Fibroblast of gingiva (primary cell): ENCODE data around the gene CFDP1.
A peak's percentile ranks its signal among the peaks of the same experiment; 100 is the strongest.

ENCODE experiments used
- DNase-seq: peaks from one replicate; pipeline ENCODE4 v3.0.0-alpha.2; 2011; ENCODE audit warnings: low read depth

Gene CFDP1

DNA sequence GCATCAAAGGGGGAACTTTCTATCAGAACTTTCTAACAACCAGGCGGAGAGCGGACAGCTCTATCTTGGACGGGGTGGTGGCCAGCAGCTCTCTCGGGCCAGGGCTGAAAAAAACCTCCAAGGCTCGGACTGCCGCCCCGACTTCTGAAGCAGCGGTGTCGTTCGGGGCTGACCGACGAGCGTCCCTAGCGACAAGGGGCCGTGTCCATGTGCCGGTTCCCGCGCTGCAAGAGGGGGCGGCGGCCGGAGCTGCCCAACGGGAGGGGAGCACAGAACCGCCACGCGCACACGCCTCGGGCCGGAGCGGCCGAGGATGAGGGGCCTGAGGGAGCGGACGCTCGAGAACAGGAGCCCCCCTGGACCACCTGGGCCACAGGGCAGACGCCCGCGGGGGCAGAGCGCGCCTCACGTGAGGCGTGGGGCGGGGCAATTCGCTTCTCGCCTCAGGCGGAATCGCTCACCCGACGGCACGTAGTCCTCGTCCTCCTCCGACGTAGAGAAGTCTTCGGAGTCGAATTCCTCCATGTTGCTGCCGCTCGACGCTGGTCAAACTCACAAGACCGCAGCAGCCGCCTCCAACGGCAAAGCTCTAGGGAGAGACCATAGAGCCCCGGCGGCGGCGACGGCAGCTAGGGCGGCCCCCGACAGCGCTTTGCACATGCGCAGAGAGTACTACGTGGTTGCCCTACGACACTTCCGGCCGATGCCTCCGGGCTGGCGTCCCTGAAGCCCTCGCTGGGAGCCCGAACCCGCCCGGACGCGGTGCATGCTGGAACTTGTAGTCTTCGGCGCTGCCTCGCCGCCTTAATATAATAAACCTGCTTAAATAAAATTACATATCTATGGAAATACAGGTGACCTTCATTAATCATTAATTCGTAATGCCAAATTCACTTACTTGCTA is at the start of gene CFDP1:
Gene CFDP1 (minus strand): TSS at position 676 of the 904 bp plus-strand sequence. CDS start 151 bp downstream, at position 525.
- peak; percentile 92 for DNase-seq

DNA sequence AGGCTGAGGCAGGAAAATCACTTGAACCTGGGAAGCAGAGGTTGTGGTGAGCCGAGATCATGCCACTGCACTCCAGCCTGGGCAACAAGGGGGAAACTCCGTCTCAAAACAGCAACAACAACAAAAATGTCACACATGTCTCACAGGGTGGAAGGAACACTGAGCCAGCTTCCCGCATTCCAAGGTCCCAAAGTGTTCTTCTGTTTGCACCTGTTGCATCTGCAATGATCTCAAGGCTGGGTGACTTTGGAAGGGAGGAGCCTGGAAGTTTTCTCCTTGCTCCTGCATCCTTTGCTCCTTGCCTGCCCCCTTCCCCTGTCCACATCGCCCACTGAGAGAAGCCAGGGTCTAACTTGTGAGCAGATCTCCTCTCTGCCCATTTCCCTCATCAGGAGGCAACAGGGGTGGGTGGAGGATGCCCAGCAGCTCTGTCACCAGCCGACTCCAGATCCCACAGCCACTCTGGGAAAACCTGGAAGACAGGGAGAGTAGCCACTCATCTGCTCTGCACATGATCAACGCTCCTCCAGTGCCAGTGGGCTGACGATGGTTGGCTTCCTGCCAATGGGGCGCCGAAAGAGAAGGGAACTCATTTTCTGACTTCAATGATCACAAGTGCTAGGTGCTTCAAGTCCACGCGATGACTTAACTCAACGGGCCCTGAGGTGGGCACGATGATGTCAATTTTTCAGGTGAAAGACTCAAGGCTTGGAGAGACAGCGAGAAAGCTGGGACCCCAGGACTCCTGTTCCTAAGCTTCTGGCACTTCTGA is 49.3 kb upstream of the CFDP1 start:
- DNase-seq, result no peak

DNA sequence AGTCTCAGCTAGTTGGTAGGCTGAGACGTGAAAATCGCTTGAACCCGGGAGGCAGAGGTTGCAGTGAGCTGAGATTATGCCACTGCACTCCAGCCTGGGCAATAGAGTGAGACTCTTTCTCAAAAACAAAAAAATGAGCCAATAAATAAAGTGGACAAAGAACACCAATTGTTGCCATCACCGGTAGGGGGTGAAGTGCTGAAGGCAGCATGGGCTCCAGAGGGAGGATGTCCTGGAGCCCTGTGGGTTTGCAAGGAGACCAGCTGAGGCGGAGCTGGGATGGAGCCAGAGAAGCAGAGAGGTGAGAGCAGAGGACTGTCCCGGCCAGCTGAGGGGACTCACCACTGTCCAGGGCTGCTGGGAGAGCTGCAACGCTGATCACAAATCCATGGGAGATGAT is 48.2 kb upstream of the CFDP1 start:
- no peak for DNase-seq

DNA sequence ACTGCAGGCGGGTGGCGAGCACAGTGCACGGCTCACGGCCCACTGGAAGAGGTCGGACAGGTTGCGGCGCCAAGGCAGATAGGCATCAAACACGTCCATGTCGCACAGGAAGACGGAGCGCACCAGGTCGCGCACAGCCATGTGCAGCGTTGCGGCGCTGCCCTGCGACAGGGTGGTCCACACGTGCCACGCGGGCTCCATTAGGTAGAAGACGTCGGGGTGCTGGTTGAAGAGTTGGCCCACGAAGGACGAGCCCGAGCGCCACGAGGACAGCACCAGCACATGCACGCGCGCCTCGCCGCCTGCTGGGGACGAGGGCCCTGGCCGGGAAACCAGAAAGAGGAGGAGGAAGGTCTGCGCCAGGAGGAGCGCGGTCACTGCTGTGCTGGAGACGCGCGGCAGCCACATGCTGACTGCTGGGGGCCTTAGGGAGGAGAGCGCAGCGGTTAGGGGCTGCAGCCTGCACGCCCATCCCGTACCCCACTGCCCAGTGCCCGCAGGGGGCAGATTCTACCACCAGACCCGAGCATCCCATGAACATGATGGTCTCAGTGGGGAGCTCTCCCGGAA is 46.2 kb upstream of the CFDP1 start:
- no peak for DNase-seq

DNA sequence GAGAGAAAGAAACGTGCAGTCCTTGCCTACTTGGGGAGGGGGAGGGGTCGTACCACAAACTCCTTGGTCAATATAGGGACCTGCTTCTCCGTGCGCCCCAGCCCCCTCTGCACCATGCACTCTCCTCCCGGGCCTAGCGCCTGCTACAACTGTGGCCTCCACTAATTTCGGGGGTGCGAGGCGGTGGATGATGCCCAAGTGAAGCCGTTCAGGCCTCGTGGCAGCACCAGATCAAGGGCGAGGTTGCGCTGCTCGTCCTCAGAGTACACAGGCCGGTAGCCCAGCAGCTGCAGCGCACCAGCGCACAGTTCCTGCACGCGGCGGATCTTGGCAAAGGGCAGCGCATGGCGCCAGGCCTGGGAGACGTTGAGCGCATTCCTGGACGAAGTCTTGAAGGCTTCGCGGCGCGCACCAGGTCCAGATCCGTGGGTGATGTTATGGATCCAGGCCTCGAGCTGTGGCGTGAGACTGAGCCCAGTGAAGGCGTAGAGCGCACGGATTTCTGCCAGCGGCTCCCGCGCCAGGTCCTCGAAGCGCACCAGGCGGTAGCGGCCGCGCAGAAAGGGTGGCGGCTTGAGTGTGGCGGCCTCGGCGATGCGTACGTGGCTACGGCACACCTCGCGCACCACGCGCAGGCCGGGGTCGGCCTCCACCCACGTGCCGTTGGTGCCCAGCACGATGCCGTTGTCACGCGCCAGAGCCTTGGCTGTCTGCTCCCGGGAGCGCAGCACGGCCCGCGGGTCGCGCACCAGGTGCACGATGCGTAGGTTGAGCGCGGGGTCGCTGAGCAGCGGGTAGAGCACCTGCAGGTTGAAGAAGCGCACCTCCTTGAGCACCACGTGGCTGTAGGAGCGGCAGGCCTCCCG is 45.4 kb upstream of the CFDP1 start:
- no peak for DNase-seq

DNA sequence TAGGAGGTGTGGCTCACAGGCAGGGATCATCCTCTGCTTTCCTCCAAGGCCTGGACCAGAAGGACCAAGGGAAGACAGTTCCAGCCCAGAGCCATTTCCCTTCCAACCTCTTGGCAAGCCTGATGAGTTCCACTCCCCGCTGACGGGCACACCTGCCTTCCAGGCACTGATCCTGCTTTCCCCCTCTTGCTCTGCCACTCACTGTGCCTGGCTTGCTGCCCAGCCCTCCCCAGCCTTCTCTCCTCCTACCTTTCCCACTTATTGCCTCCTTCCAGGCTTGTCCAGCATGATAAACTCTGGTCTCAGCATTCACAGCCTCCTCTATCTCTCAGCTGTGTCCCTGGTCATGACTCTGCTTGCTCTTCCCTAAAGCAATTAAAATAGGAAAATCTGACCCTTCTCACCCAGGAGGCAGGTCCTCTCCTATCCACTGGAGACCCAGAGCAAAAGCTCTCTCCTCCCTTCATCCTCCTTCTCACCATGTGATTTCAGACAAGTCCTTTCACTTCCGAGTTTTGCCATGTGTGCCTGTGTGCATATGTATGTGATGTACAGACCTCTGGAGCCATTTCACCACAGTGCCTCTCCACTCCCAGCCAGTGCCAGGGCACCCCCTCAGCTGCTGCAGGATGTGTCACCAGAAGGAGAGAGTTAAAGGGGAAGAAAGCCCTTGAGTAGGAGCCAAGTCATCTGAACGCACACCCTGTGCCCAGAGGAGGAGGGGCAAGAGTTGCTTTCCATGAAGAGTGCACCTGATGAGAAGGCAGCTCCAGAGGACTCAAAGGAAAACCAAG is 44.6 kb upstream of the CFDP1 start:
- no peak for DNase-seq

DNA sequence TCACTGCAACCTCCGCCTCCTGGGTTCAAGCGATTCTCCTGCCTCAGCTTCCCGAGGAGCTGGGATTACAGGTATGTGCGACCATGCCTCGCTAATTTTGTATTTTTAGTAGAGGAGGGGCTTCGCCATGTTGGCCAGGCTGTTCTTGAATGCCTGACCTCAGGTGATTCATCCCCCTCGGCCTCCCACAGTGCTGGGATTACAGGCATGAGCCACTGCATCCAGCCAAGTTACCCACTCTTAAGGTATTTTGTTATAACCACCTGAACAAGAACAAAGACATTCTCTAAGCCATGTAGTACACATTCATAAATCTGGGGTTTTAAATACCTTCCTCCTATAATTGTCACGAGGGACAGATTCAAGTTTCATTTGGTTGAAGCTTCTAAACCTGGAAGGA is 43.5 kb upstream of the CFDP1 start:
- no peak for DNase-seq

DNA sequence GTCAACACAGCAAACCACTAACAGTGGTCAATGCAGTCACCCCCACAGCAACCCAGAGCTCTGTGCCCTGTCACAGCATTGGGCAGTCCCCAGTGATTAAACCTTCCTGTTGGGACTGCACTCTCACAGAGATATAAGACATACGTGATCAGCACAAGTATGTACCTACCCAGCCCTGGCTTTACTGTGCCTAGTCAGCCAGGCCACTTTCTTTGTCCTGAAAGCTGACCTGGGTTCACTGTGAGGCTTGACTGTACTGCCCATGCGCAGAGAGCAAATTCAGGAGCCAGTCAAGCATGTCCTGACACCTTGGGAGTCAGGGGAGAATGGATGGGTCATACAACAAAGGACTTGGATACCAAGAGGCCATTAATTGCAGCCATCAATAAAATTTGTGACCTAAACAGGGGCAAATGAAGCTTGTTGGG is 42.1 kb upstream of the CFDP1 start:
- DNase-seq, result no peak

DNA sequence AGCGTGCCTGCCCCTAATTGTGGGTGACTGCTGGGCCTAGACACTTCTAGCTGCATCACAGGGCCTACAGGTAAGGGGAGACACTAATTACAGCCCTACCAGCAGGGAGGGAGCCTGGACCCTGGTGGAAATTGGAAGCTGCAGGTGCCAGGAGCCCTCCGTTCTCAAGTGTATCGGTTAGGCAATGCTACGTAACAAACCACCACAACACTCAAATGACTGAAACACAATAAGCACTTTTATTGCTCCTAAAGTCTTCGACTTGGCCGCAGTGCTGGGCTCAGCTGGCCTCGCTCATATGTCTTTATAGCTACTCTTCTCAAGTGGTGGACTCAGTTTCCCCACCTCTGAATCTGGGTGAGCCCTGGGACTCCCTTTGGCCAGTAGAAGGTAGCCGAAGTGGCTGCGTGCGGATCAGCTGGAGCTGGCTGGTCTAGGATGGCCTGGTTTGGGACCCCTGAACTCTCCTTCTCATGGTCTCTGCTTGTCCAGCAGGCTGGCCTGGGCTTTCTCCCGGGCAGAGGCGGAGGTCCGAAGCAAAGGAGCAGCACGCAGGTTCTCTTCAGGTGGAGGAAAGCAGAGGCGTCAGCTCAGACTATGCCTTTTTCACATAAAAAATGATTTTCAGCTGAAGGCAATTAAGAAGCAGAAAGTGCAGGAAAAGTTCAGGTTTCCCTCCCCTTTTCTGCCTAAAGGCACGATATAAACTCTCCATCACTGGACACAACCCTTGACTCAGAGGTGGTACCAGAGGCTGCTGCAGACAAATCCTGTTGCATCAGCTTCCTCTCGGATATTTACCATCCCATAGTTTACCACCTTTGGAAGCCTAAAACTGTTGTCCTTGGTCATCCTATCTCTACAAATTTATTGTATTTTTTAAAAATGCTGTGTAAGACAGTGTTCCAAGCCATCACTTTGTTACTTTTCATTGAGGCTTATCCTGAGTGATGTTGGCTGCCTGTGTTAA is 39.9 kb upstream of the CFDP1 start:
- DNase-seq, result no peak

DNA sequence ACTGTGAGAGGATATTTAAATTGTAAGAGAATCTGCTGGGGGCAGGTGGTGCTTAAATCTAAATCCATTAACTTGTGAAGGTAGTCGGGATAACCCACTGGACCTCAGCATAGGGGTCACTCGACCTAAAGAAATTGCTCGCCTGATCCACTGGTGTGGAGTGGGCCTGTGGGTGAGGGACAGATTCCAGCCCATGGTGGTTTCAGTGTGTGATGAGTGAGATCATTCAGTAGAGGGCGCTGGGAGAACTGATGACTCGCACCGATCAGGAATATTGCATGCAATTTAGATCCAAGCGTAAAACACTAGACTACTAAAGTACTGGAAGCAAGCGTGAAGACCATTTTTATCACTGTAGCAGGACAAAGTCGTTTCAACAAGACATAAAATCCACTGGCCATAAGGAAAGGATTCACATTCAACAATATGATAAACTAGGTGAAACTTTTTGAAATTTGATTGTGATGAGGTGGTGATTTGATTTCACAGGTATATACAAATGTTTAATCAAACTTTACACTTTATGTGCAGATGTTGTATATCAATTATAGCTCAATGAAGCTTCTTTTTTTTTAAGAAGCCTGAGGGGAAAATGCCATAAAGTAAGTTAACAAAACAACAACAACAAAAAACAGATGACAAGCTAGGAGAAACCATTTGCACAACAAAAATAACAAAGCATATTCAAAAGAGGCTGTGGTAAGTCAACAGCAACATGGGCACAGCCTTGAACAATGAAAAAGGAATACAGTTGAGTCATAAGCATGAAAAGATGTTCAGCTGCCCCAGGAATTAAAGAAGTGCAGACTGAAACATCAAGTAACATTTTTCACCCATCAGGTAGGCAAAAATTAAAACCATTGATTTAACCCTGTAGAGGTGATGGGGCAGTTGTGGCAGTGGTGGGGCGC is 38.7 kb upstream of the CFDP1 start:
- peak; percentile 50 for DNase-seq

DNA sequence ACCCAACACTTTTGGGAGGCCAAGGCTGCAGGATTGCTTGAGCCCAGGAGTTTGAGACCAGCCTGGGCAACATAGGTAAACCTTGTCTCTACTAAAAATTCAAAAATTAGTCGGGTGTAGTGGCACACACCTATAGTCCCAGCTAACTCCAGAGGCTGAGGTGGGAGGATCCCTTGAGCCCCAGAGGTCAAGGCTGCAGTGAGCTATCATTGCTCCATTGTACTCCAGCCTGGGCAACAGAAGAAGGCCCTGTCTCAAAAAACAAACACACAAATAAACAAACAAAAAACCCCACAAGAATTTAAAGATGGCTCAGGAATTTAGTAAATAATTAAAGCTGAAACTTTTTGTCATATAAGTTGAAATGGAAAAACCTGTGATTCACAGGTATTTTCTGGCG is 33.5 kb upstream of the CFDP1 start:
- no peak for DNase-seq

DNA sequence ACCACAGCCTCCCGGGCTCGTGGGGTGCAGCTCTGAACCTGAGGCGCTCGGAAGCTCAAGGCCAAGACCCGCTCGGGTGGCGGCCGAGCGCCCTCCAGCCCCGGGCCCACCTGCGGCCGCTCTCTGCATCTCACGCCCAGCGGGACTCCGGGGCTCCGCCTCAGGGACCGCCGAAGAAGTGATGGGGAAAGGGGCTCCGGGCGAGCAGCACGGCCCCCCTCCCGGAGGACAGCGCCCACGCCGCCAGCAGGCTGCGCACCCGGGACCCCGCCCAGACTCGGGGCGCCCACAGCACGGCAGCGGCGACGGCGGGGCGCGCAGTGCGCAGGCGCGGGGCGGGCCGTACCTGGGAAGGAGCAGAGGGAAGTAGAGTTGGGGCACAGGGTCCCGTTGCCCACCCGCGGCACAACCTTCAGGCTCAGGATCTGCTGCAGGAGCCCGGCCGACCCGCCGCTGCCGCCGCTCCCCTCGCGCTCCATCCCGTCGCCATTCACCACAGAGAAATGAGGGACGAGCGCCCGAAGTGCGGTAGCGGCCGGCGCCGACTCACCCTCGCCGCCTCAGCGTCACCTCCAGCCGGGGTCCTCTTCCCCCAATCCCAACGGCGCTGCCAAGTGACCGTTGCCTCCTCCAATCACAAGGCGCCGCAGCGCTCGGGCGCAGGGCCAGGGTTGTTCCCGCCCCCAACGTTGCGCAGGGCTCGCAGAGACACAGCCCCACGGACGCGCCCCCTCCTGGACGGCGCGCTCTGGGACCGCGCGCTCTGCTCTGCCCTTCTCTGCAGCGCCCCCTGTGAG is 31.0 kb upstream of the CFDP1 start, which contains the start of gene TMEM170A:
Gene TMEM170A (minus strand): TSS at position 568 of the 797 bp plus-strand sequence. CDS start 89 bp downstream, at position 479.
- DNase-seq, result peak; percentile 99

DNA sequence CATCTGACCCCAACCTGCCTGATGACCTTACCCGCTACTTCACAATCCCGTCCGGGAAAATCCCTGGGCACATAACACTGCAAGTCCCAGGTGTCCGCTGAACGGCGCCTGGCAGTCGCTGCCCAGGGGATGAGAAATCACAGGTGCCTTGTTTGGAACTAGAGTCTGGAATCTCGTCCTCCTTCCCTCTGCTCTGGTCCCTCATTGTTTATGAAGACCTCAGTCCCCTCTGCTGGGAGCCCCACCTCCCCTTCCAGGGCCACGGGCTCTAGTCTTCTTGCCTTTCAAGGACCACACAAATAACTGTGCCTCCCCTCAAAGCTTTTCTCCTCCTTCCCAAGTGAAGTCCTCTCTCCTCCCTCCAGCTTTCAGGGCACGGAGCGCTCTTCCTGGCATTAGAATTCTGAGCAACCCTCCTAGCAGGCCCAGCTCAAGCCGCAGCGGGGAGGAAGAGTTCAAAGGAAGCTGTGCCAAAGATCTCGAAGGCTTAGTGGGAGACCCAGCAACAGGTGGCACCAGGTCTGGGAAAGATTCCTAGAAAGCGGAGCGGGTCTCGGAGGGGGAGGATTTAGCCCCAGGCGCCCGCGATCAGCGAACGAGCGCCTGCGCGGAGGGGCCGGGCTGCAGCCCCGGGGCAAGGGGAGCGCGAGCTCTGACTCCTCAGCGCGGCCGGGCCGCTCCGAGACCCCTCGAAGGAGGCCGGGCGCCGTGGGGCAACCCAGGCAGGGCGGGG is 30.3 kb upstream of the CFDP1 start:
- DNase-seq, result peak; percentile 14

DNA sequence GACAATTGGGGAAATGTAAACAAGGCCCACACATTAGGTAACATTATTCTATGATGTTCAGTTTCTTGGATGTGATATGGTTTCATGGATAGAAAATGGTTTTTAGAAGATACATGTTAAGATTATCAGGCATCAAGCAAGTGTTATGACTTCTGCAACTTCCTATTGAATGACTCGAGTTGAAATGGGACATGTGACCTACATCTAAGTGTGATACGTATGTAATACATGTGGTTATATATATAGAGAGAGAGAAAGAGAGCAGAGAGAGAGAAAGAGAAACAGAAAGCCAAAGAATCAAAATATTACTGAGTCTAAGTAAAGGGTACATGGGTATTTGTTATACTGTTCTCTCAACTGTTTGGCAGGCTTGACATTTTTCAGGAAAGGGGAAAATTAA is 29.5 kb upstream of the CFDP1 start:
- DNase-seq, result no peak

DNA sequence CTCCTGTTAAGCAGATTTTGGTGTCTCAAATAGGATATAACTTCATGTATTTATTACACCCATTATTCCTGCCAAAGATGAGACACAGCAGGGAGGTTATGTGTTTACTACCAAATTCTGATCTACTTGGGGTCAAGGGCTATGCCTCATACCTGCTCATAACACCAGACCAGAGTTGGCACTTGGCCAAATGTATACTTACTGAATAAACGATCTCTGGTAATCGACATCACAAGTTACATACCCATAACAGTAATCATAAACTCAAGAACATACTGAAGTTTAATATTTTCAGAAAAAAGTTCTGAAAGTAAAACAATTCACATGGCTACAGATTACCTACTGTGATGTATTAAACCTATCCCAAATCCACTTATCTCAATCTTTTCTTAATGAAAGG is 28.3 kb upstream of the CFDP1 start:
- DNase-seq, result no peak

DNA sequence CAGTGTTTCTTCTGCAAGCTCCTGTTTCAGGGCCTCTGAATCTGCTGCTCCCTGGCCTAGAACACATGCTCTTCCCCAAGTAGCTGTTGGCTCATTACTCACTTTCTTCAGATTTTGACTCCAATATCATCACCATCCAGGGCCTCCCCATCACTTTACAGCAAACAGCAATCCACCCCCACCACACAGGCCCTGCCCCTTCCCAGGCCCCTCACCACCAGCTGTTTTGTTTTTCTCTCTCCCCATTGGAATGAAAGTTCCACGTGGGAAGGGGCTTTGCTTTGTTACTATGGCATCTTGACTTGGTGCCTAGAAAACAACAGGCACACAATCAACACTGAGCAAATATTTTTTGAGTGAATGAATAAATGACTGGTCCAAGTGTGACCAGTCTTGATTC is 27.1 kb upstream of the CFDP1 start:
- DNase-seq, result no peak

DNA sequence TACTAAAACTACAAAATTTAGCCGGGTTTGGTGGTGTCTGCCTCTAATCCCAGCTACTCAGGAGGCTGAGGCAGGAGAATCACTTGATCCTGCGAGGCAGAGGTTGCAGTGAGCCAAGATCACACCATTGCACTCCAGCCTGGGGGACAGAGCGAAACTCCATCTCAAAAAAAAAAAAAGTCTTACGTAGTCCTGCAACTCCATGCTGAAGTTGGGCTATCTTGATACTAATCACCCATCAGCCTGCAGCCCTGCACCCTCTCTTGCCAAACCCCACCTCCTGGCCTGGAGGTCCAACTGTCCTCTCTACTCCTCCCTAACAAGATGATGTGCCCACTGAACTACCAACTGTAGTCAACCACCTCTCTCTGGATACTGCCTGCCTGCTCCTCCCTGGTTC is 26.4 kb upstream of the CFDP1 start:
- DNase-seq, result no peak
